GM19468 (cell line): ENCODE data around the gene SORCS2.

Experiments used
- ATAC-seq: cut with Tn5 transposase; IDR thresholded peaks from one replicate; pipeline ENCODE4 v1.9.1; 2021; ENCODE audit warnings: mild to moderate bottlenecking, moderate library complexity, moderate number of reproducible peaks; ENCODE audit not compliant: unreplicated experiment; ENCODE audit errors: extremely low read depth

SORCS2 gene

DNA sequence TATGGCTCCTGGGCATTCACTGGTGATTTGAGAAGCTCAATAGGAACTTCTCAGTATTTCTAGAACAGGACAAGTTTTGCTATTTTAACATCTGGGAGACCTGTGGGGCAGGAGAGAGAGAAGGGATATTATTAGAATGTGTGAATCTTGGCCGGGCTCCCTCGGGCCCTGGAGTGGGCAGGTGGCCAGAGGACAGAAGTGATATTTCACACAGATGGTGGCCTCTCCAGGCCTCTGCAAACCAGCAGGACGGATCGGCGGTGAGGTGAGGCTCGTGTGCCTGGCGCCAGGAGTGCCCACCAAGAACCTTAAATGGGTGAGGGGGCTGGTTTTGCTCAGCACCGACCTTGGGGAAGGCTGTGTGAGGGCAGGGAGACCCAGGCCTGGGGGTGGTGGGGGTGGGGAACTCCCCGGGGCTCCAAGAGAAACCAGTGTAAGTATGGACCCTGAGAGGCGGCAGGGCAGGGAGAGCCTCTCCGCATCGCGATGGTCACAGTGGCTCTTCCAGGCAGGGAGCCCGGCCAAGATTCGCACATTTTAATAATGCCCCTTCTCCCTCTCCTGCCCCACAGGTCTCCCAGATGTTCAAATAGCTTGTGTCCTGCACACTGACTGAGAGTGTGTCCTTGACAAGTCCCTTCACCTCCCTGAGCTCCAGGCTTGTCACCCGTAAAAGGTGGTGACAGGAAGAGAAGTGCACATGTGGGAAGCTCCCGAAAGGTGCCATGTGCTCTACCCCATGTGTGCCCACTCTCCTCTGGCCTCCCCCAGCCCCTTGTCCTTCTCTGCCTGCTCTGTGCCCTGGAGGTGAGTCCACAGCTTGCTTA, 64.9 kb downstream of the SORCS2 start:
- ATAC-seq = no peak

- ATAC-seq = no peak
These were observed 66.7 kb downstream of the SORCS2 start for GRCh38 chr4:7259039-7259438.

- no peak for ATAC-seq
These were observed 68.2 kb downstream of the SORCS2 start for GRCh38 chr4:7260569-7260968.

- ATAC-seq = no peak
These were observed 68.7 kb downstream of the SORCS2 start for GRCh38 chr4:7261087-7261486.

DNA sequence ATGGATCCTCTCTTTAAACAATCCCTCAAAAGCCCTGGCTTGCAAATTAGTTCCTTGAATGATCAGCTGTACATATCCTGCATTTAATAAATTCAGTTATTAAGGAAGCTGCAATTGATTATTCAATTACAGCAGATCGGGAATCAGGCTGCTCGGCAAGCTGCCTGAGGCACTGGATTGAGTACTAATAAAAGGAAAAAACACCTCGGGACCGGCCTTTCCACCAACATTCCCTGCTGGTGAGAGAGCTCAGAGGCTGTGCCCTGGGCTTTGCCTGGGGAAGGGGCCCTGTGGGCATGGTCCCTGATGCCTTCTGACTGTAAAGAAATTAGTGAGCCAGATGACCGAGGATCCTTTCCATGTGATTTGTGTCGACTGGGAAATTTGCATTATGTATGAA, 69.2 kb downstream of the SORCS2 start:
- ATAC-seq = no peak

GRCh38 chr4:7262134-7262533, 69.8 kb downstream of the SORCS2 start:
- ATAC-seq = no peak

DNA sequence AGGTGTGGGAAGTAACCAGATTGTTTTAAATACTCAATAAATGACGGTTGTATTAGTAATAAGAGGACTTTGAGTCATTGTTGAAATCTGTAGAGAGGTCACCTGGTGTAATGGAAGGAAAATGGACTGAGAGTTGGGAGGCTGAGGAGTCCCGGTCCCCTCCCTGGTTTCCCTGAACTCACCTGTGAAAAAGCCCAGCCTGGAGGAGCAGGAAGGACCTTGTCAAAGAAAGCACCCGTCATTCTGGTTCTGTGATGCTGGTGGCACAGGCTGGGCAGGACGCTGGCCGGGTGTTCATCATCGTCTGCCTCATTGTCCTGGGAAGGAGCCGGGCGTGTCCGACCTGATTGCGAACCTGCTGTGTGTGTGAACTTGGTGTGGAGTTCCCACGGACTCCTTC, 70.8 kb downstream of the SORCS2 start:
- no peak for ATAC-seq

DNA sequence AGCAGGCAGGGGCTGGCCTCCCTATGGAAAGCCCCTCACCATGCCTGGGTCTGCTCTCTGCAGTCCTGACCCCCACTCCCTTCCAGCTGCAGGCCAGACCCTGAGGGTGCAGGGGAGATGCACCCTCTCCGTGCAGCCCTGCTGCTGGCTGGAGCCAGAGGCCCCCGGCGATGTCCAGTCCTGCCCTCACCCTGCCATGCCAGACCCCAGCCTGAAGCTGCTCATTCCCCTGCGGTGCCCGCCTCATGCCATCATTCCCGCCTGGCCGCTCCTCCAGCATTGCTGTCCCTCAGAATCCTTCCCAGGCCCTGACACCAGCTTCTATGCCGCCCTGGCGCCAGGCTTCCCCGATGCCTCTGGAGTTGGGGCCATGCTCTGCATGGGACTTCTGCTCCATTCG, 72.4 kb downstream of the SORCS2 start:
- no peak for ATAC-seq

DNA sequence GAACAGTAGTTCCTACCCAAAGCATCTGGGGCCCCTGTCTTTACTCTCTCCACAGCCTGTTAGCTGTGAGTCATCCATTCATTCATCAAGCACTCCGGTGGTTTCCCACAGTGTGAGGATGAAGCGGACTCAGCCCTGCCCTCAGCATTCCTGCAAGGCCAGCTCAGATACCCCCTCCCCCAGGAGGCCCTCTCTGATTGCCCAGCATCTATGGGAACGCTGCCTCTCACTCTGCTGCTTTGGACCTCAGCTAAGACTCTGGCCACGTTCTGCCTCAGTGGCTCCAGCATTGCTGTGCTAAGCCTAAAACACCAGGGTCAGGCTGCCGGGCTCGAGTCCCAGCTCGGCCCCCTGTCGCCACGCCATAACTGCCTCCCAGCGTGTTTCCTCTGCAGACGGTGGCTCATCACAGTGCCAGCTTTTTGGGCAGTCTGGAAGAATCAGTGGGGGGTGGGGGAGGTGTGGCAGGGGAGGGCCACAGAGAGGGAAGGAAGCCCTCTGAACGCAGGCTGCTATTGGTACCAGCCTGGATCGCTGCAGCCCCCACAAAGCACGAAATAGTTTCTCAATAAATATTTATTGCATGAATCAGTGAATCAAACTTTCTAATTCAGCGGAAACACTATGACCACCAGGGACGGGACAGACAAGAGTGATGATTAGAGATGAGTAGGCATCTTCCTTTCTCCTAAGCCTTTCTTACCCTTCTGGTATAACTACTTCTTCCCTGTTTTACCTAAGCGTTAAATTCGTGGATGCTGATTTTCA, 74.4 kb downstream of the SORCS2 start:
- ATAC-seq = no peak

- no peak for ATAC-seq
These were observed 75.5 kb downstream of the SORCS2 start for GRCh38 chr4:7267829-7268228.

DNA sequence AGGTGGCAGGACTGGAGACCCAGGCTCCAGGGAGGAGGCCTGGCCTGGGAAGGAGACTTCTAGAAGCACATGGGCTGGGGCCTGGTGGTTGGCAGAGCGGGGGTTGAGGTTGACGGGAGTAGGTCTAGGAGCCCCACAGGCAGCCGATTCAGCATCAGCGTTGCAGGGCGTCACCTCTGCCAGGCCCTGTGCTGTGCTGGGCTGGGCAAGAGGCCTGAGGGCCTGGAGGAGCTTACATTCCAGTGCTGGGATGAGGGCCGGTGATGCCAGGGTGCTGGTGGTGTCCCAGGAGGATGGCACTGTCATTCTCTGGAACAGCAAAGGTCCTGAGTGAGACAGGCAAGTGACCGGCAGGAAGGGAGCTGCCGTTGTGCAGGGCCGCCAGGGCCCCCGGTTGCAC, 76.6 kb downstream of the SORCS2 start:
- no peak for ATAC-seq

DNA sequence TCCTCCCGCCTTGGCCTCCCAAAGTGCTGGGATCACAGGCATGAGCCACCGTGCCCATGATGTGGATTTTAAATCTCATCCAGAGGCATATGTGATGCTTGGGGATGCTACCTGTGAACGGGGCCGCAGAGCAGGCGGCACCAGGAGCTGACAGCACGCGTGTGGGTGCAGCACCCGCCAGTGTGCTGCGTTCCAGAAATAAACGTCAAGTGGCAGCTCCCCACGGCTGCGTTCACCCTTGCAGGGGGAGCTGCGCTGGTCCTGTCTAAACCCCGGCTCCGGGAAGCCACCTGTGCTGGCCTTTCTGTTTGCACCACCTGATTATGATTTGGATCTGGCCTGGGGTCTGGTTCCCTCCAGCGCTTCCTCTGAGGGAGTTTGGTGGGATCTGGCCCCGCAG, 77.8 kb downstream of the SORCS2 start:
- no peak for ATAC-seq

GRCh38 chr4:7272404-7272803, 80.1 kb downstream of the SORCS2 start:
- ATAC-seq = no peak

DNA sequence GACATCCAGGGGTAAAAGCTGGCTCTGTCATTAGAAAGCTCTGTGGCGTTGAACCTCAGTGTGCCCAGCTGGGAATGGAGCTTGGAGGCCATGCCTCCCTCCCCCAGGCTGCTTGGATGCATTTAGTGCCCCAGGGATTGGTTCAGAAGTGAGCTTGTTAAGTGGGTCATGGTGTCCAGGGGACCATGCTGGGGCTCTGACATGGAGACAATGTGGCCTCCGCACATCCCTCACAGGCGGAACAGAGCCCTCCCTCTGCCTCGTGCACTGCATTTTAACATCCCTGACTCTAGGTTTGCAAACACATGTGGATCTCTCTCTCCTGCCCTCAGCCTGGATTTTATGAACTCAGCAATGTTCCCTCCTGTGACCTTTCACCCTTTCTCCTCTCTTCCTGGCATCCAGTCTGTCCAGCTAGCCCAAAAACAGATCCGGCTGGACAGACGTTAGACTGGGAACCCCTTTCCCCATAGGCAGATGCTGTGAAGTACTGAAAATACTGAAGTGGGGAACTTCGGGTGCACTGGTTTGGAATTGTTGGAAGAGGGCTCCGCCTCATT, 81.5 kb downstream of the SORCS2 start:
- ATAC-seq = no peak

- ATAC-seq = no peak
These were observed 82.7 kb downstream of the SORCS2 start for GRCh38 chr4:7275067-7275466.

DNA sequence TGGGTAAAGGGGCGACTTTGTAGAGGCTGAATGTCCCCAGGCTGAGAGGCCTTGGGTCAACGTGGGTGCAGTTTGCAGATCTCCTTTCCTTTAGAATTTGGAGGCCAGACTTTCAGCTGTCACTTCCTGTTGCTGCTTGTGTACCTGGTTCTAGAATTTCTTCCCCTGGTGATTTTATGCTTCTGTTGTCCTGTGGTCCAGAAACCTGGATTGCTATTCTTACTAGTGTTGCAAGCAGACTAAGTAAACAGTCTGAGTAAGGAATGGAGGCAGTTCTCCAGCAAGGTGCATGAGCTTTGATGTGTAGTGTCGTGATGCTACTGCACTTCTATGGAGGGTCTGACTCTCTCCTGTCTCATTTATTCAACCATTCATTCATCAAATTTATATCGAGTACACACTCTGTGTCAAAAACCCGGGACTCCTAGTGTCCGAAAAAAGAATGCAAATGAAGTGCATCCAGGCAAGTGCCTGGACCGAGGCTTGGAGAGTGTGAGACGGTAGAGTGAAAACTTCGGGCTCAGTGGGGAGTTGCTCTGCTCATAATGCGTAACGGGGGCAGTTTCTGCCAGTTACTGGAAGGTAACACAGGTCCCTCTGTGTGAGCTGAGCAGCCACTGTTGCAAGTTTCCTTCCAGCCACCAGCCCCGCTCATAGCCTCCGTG, 83.3 kb downstream of the SORCS2 start:
- no peak for ATAC-seq

- ATAC-seq = no peak
These were observed 84.2 kb downstream of the SORCS2 start for GRCh38 chr4:7276515-7276914.

DNA sequence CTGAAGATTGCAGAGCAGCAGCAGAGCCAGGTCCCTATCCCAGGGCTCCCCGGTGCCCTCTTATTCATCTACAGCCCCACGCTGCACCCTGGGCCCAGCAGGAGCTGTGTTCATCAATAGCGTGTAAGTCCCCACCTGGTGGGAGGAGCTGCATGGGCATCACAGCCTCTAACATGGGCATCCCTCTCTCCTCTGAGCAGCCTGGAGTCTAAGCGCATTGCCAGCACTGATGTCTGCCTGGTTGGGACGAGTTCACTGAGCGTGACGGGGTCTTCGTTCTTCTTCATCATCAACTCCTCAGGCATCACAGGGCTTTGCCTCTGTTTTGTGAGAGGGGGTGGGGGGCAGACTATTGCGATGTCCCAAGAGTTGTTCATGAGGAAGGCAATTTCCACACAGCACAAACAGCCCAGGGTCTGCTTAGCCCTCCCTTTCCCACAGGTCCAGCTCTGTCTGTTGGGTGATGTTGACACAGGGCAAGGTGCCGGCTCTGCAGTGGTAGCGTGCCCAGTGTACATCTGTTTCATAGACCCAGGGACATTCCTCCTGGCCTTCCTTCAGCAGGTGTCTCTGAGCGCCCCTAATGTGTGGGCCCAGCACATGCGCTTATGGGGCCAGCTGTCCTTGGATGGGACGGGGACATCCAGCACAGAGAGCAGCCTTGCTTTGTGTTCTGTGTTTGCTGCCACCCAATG, 85.9 kb downstream of the SORCS2 start:
- ATAC-seq = no peak

DNA sequence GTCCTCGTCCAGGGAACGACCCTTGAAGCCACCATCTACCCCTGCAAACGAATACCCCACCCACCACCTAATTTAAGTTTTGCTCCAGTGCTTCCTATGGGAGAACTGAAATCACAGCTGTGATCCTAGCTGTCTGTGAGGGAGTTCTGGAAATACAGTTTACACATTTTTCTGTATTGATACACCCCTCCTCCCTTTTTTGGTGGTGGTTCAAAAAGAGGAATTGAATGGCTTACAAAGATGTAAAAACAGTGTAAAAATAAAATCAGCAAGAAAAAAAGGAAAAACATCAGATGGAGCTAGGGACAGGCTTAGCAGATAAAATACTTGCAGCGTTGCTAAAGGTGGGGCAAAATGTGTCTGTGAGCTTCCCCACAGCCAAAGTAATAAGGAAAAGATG, 86.6 kb downstream of the SORCS2 start:
- no peak for ATAC-seq

GRCh38 chr4:7279902-7280301, 87.6 kb downstream of the SORCS2 start:
- ATAC-seq = no peak
